ENCODE data around the gene CD79B.

CD79B gene

DNA sequence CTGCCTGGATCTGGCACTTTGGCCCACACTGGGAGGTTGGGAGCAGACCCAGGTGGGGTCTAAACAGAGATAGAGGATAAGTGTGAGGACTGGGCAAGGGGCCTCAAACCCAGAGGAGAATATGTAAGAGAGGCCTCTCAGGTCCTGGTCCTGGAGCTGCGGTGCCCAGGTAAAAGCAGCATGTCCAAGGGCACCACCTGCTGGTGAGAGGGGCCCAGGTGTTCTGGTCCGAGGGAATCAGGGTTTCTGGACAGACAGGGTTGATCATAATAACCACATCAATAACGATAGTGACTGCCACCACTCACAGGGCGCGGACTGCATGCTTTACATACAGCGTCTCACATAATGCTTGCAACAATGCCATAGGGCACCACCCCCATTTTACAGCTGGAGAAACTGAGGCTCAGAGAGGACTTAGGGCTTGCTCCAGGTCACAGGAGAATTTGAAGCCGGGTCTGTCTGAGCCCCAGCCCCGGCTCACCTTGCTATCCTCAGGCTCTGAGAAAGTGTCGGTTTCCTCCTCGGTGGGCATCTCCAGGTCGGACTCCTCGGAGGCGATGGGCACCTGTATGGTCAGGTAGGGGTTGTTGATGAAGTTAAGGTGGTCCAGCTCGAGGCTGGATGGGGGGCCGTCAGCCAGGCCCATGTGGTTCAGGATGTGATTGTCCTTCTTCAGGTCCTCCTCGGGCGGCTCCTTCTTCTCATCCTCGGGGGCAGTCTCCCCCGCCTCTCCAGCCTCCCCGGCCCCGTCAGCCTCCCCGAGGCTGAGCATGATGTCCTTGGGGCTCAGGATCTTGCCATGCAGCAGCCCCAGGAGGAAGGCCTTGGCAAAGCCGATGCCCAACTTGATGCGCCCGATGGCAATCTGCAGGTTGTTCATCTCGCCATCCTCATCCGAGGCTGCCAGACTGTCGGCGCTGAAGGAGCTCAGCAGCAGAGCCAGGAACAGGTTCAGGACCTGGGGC, 19.1 kb upstream of the CD79B start:
- no peak for DNase-seq

DNA sequence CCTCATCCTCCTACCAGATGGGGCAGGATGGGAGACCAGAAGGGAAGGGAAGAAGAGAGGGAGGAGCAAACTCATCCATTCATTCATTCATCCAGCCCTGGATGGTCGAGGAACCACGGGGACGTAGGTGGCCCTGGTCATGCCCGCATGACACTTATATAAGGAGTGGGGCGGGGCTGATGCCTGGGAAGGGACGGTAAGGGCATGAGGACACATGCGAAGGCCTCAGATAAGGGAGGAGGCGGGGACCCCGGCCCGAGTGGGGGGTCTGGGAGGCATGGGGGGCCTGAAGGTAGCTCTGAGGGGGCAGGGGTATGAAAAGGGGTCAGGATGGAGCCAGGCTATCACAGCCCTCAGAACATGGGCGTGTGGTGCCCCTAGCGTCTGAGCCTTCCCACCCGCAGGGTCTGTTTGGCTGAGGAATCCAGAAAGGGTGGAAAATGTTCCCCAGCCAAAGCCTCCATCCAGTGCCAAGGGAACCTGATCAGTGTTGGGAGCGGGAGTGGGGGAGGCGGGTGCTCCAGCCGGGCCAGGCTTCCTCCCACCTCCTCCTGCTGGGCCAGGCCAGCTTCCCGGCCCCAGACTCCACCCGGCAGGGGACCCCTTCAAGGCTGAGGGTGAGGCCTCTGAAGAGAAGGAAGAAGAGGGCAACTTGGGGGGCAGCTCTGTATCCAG, 17.6 kb upstream of the CD79B start:
- DNase-seq: no peak

DNA sequence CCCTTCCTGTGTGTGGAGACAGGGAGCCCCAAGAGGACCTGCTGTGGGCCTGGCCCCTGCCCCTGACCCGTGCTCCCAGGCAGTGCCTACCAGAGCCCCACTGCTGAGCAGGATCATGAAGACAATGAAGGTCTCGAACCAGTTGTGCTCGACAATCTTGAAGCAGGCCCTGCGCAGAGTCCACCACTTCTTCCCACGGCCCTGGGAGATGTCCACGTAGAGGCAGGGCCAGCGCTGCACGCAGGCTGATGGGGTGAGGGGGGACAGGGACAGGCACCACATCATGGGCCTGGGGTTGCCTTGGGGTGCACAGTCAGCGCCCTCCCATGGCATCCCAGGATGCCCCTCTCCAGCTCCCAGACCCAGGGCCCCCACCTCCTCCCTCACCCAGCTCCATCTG, 16.4 kb upstream of the CD79B start:
- DNase-seq: no peak

DNA sequence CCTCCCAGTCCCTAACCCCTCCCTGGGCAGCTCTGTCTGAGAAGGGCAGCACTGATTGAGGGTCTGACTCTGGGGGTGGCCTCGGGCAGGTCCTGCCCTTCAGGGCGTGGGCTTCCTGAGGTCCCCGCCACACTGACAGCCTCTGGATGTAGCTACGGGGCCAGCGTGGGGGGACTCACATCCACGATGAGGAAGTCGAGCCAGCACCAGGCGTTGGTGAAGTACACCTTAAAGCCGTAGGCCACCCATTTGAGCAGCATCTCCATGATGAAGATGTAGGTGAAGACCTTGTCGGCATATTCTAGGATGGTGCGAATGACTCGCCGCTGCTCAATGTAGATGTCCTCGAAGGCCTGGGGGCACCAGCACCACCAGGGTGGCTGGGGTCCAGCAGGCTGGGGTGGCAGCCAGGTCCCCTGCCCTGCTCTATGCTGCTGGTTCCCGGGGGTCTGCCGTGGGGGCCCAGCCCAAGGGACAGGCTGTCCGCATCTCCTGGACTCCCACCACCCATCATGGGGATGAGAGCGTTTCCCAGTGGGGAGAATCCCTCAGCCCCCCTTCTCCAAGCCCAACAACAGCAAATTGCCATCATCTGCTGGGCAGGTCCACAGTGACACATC, 15.7 kb upstream of the CD79B start:
- no peak for DNase-seq

DNA sequence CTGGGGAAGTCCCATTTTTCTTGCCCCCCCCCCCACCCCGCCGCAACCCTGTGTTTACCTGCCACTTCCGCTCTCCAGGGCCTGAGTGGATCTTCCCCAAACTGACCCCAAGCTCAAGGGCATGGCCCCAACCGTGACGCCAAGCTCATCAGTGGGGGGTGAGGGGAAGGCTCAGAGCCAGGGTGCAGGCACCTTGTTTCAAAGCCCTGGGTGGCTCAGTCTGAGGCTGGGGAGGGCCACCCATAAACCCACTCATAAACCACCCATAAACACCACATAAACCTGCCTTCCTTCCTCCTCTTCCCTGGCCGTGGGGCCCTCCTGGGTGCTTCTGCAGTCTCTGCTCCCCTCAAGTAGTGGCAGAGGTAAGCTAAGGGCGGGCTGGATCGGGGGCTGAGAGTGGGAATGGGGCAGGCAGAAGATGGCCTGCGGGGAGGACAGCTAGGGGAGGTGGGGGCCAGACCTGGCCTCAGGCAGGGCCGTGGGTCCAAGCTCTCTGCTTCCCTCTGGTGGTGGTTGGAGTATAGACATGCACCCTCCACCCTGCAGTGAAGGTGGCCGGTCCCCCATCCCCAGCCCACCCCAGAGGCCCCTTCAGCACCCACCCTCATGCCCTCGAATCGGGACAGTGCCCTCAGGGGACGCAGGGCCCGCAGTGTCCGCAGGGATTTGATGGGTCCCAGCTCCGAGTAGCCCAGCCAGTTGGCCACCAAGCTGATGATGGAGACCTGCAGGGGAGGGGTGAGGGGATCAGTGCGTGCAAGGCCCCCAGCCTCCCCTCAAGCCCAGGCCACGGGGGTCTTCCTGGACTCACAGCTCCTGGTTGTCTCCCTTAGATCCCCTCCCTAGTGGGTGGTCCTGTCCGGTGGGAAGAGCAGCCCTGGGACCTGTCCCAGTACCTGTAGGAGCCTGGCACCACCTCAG, 14.6 kb upstream of the CD79B start:
- no peak for DNase-seq

DNA sequence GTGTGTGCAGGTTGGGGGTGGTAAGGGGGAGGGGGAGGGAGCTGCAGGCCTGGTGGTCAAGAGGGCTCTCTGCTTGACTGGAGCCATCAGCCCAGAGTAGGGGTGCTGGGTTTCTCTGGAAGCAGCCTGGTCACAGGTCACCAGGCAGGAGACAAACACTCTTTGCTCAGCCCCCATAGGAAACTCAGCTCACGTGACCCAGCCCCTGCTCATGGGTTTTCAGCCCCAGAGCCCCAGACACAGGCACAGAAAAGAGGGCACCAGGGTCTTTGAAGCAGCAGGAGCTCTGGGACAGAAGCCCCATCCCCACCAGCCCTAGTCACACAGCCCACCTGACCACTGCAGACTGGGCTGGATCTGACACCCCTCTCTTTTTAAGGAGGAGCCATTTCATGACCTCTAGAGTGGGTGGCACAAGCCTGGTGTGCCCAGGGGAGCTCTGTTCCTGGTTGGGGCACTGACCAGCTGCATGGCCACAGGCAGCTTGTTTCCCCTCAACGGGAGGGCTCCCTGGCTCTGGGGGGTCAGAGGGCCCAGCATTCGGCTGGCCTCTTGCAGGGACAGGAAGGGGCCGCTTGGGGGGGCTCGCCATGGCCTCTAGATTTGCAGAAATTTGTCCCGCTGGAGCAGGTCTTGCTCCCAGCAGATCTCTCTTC, 13.8 kb upstream of the CD79B start:
- no peak for DNase-seq

DNA sequence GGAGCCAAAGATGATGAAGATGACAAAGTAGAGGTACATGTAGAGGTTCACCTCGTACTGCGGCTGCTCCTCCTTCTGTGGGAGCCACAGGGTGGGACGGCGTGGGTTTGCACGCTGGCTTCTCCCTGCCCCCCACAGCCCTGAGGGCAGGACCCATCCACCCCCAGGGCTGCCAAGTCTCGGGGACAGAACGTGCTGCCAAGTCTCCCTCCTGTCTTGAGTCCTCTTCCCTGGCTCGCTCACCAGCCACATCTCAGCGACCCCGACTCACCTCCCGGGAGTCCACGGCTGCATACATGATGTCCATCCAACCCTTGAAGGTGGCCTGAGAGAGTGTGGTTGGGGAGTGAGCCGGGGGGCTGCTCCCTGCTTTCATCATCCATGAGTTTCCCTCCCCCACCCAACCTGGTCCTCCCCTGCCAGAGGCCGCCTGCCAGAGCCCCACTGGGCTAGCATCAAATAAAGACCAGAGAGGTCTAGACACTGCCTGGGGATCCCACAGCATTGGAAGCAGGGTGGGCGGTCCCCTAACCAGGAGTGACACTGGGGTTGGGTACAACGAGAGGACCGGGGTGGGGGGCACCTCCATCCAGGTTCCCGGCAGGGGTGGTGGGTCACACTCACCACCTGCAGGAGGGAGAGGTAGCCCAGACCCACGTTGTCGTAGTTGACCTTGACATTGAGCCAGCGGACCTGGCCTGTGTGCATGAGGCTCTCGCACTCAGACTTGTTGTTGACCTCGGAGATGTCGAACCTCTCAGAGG, 12.8 kb upstream of the CD79B start:
- no peak for DNase-seq

DNA sequence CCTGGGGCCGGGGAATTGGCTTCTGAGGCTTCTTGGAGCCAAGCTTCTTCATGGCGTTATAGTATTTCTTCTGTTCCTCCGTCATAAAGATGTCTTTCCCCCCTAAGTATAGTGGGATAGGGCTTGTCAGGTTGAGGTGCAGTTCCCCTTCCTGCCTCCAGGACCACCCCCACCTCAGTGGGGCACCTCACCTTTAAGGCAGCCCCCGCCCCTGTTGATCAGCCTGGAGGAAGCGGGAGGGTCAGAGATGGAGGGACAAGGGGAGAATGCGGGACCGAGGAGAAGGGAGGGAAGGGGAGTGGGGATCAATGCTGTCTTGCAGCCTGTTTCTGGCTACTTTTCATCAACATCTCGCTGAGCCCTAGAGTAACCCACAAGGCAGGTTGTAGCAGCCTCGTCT, 11.6 kb upstream of the CD79B start:
- DNase-seq: no peak

DNA sequence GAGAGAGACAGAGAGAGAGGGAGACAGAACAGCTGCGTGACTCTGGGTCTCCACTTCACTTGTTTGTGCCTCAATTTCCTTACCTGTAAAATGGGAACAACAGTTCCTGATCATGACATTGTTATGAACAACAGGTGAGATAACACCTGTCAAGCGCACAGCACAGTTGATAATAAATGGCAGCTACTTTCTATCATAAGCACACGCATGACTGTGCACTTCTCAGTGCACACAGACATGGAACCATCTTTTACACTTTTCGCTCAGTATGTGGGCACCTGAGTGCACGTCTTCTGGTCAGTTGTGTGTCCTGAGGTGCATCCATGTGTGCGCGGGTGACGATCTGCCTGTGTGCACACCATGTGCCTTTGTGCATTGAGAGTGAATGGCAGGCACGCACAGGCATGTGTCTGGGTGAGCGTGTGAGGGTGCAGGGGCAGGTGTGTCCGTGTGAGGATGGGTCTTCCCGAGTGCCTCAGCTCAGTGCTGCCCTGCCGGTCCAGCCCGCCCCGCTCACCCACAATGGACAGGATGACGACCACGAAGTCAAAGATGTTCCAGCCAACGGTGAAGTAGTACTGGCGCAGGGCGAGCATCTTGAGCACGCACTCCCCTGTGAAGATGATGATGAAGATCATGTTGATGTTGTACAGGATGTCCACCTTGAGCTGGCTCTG, 10.3 kb upstream of the CD79B start:
- DNase-seq: no peak

DNA sequence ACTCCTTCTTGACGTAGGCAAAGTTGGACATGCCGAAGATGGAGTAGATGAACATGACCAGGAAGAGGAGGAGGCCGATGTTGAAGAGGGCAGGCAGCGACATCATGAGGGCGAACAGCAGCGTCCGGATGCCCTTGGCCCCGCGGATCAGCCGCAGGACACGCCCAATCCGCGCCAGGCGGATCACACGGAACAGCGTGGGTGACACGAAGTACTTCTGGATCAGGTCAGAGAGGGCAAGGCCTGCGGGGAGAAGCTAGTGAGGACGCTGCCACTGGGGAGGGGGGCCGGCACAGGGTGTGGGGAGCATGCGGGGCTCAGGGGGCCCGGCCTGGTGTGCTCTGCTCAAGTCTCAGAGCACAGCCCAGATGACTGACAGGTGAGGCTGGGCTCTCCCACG, 9.6 kb upstream of the CD79B start:
- no peak for DNase-seq

DNA sequence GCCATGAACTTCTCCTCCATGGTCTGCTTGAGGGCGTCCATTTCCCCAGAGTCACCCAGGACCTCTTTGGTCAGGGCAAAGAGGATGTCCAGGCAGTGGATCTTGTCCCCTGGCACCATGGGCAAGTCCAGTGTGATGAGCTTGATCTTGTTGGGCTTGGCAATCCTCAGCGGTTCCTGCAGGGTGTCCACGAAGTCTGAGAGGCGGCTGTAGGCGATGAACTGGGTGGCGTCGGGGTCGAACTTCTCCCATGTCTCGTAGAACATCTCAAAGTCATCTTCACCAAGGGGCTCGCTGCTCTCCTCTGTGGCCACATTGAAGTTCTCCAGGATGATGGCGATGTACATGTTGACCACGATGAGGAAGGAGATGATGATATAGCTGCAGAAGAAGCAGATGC, 9.0 kb upstream of the CD79B start:
- no peak for DNase-seq

DNA sequence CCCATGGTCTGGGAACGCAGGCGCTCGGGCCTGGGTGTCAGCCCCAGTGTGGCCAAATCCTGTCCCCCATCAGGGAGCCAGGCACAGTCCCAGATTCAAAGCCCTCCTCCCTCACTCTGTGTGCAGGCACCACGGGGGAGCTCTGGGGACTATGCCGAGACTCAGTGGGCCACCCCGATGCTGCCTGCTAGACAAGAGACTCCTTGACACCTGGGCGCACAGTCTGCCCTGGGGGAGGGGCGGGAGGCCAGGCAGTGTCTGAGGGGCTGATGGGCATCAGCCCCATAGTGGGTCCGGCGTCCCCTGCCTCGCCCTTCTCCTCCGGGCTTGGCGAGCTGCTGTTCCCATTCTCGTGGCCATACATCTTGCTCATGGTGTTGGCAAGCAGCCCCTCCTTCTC, 8.5 kb upstream of the CD79B start:
- DNase-seq: no peak

DNA sequence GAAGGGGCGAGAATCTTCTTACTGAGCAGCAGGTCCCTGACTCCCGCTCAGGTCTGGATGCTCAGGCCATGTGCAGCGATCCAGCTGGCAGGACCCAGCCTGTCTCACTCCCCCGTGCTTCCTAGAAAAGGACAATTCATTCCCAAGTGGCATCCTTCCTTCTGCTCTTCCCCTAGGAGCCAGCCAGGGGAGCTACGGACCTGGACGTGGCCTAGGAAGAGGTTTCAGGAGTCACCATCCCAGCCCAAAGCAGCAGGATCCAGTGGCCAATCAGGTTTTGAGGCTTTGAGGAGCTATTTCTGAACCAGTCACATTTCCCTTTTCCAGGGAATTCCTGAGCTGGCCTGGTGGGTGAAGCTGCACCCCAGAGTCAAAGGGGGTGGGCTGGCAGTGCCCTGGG, 7.8 kb upstream of the CD79B start:
- DNase-seq: no peak

DNA sequence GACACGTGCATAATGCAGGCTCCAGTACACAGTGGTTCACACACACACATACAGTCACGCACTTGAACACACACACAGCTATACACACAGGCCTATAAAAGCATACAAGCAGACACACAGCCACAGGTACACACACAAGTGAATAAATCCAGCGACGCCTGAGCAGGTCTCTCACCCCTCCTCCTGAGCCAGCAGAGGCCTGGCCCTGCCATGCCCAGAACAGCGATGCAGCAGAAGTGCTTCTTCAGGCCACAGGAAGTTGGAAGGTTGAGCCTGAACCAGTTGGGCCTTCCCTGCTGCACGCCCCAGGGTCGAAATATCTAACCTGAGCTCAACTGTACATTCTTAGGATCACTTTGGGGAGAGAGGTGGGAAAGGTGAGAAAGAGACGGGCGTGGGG, 7.3 kb upstream of the CD79B start:
- no peak for DNase-seq

DNA sequence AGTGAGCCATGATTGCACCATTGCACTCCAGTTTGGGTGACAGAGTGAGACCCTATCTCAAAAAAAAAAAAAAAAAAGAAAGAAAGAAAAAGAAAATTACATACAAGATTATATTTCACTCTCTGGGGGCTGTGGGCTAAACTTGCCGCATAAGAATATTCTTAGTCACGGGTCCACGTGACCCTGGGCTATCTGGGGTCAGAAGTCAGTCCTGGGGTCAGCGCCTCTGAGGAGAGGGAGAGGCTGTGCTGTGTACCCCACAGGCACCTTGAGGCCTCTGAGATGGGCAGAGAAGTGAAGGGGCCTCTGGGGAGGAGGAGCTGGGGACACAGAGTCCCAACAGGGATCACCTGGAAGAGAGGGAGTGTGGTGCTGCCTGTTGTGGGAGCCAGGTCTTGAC, 5.8 kb upstream of the CD79B start:
- no peak for DNase-seq

DNA sequence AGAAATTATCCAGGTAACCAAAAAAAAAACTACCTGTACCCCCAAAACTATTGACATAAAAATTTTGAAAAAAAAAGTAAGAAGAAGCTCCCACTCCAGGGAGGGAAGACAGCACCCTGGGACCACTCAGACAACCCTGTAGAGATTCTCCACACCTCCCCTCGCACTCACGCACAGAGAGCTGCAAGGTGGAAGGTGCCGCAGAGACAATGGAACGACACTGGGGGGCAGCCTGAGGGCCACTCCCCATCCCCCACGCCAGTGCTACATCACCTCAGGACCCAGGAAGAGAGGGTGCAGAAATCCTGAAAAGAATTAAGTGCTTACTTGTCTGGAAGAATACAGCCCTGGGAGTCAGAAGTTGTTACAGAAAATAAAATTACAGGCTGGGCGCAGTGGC, 5.2 kb upstream of the CD79B start:
- no peak for DNase-seq

DNA sequence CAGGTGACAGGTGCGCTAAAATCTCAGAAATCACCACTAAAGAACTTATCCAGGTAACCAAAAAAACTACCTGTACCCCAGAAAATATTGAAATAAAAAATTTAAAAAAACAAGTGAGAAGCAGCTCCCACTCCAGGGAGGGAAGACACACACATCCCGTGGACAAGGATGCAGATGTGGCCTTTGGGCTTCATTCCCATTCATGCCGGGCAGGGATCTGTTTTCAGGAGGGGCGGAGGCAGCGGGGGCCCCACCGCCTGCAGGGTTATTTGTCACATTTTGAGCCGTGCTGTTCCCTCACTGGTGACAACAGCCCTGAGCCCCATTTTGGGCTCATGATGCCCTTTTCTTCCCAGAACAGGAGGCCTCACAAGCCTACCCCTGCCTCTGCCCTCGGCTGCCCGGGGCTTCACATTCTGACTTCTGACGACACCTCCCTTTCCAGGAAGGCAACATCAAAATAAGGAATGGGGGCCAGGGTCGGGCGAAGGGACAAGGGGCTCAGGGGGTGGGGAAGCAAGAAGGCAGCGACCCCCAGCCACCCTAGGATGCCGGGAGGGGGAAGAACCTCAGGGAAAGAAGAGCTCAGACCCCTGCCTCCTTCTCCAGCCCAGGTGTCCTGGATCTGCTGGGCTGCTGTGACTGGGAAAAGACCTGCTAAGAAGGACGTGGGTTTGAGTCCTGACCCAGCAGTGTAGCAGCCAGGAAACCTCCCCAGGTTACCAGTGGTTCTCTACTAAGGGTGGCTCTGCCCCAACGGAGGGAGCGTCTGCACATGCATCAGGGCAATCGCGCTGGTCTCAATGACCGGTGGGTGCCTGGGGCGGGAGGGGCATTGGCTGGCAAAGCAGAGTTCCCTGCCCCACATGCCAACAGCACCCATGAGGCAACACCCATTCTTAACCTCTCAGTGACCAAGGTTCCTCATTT, 2.3 kb upstream of the CD79B start:
- no peak for DNase-seq

DNA sequence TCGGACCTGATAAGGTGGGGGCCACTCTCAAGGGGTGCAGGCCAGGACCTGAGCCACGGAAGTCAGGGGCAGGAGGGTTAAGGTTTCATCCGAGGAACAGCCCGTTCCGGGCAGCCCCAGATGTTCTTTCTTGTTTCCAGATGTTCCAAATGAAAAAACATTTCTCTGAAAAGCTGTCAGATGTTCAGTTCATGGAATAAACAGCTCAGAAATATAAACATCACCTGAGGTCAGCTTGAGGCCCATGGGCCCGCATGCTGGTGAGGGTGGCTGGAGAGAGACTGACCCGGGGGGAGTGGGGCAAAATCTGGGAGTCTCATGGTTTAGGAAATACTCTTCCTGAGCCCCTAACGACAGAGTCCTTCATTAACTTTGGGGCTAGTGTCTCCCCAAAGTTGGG, 1.5 kb upstream of the CD79B start:
- no peak for DNase-seq

DNA sequence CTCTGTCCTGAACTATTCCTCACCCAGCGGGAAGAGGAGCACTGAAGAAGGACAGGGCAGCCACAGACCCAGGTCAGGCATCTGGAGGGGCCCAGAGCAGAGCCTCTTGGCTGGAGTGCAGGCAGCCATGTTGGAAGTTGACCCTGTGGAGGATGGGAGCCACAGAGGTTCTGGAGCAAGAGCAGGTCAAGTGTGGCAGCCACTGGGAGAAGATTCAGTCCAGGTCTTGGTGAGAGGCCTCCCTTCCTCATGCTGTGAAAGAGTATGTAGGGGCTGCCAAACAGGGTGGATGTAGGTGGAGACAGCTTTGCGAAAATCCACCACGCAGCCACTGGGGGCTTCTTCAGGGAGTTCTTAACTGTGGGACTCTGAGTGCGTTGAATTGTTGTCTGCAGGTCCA, 590 bp upstream of the CD79B start:
- no peak for DNase-seq

All from amniotic stem cell (primary cell).